IPS-18c (cell line): Measurements from ENCODE around the gene TMX4.

Source experiments
- H3K4me3 ChIP-seq: 2 replicates; pipeline ENCODE4 v1.7.0; 2013; ENCODE audit warnings: low read depth, mild to moderate bottlenecking, low read length, moderate library complexity; ENCODE audit not compliant: insufficient read depth
- H3K9me3 ChIP-seq: one replicate; pipeline ENCODE4 v1.6.1; 2013; ENCODE audit warnings: mild to moderate bottlenecking, low read length, moderate library complexity; ENCODE audit not compliant: control insufficient read depth, insufficient read depth

TMX4 gene

DNA sequence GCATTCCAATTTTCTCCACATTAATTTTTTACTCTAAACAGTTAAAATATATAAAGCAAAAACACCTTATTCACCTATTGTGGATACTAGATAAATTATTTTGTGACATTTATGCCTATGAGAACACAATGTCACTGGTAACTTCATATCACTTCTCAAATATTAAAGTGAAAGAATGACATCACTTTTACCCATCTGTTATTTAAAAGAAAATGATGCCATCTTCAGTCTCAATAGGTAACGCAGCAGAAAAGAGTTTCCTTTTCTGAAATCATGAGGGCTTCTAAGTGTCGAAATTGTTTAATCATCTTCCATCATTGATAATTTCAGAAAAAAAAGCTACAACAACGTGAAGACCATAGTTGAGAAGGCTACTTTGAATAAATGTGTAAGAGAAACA, 82.2 kb downstream of the TMX4 start:
- Histone ChIP-seq H3K4me3 (no peak overlapping the region), H3K9me3 (no peaks in the 10 kb centered on the region)

DNA sequence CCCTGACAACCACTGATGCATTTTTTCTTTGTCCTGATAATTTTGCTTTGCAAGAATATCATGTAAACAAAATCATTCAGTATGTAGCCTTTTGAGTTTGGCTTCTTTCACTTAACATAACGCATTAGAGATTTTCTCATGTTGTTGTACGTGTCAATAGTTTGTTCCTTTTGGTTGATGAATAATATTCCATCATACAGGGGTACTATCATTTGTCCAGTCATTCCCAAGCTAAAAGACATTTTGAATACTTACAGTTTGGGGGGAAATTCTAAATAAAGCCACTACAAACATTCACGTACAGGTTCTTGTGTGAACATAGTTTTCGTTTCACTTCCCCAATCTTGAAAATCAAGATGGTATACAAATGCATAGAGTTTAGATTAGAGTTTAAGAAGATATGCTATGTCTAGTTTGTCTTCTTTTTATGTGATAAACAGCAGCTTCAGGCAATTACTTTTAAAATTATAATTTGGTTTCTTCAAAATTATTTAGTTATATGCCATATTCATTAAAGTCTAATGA, 84.5 kb downstream of the TMX4 start:
- no peaks in the 10 kb centered on the region for H3K9me3 ChIP-seq
- H3K4me3 ChIP-seq, result no peak overlapping the region

DNA sequence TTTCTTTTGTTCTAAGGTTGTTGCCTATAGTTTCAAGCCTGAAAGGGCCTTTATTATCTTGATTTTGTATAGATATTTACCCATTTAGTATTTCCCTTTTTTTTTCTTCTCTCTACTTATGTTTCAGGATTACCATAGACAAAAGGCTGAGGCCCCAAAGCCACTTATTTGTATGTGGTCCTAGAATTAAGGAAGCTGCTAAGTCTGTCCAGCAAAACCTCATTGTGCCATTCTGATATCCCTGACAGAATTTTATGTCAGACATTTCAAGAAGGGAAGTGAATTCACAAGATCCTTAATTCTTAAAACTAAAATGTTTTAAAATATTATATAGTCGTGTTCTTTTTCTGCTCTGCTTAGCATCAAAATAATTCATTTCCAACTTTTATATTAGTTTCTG, 86.2 kb downstream of the TMX4 start:
- no peak overlapping the region for H3K4me3 ChIP-seq
- no peaks in the 10 kb centered on the region for H3K9me3 ChIP-seq

DNA sequence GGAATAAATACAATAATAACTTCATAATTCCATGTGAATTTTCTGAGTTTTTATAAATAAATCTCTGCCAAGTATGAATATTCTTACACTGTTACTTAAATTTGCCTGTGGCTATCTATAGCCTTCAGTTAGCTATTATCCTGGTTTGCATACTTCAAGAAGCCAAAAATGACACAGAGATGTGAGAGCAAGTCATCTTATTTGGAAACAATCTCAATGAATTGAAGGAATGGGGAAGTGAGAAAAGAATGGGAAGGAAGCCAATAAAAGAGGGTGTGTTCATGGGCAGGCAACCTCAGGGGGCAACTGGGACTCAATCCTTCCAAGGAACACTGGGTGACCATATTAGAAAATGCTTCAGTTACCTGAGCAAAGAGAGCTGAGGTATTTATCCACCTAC, 89.2 kb downstream of the TMX4 start:
- Histone ChIP-seq H3K4me3 (no peak overlapping the region), H3K9me3 (no peaks in the 10 kb centered on the region)
